H1 (cell line): ENCODE measurements around the gene PODN. TPM values are rescaled to one million over a fixed set of nuclear protein-coding genes. Genes with fewer than 3 reads are reported as not detected.

ENCODE experiments used
- EP300 ChIP-seq, 2 experiments: IDR thresholded peaks; 1 replicate in 1 of 2; 2 replicates in 1 of 2; pipeline ENCODE4 v1.6.1; 2011 to 2012; ENCODE audit warnings: low read depth in 2 of 2, low read length in 2 of 2, mild to moderate bottlenecking in 2 of 2, borderline replicate concordance in 1 of 2, inconsistent platforms in 1 of 2, moderate library complexity in 1 of 2
- FOSL1 ChIP-seq: IDR thresholded peaks from 2 replicates; pipeline ENCODE4 v1.6.1; 2011; ENCODE audit warnings: mild to moderate bottlenecking, low read depth, low read length, moderate library complexity; ENCODE audit not compliant: insufficient read depth
- POLR2AphosphoS5 ChIP-seq: IDR thresholded peaks from 2 replicates; pipeline ENCODE4 v1.6.1; 2011; ENCODE audit warnings: low read depth, low read length
- POU5F1 ChIP-seq: IDR thresholded peaks from 2 replicates; pipeline ENCODE4 v1.6.1; 2011; ENCODE audit warnings: low read depth, mild to moderate bottlenecking, low read length, moderate library complexity
- RFX5 ChIP-seq: IDR thresholded peaks from 2 replicates; pipeline ENCODE4 v1.6.1; 2011; ENCODE audit warnings: low read depth, low read length, improper control_type of control experiment, borderline replicate concordance
- TEAD4 ChIP-seq: IDR thresholded peaks from 2 replicates; pipeline ENCODE4 v1.6.1; 2012; ENCODE audit warnings: low read depth, low read length, inconsistent platforms, mixed read lengths
- polyA plus RNA-seq, 7 experiments: library from polyadenylated mRNA; depleted of rRNA in 3 of 7; stranded (reverse) in 5 of 7; unstranded in 2 of 7; fragments of >200 nt in 5 of 7; fragments of 200-250 nt in 2 of 7; gene quantifications; 1 replicate in 5 of 7; 2 replicates in 1 of 7; 4 replicates in 1 of 7; pipeline versions ENCODE4 v1.2.1 to v1.2.3, GENCODE V29; 2011 to 2013; ENCODE audit warnings: missing spikeins in 2 of 7, mixed read lengths in 2 of 7
- total RNA-seq: library from RNA; stranded (reverse); fragmentation: NEBNext Ultra II Directional; extraction: Animal tissue kit (Norgen Biotek cat#: 25700); gene quantifications from 2 replicates; pipeline ENCODE4 v1.2.1, GENCODE V29; 2021
- TF ChIP-seq, protein P1 (sequence below), 3 experiments: IDR thresholded peaks; 1 replicate in 2 of 3; 2 replicates in 1 of 3; pipeline versions ENCODE4 v1.5.1 to v1.6.1; 2011; ENCODE audit warnings: low read length in 3 of 3, mild to moderate bottlenecking in 3 of 3, inconsistent platforms in 2 of 3, low read depth in 1 of 3, moderate library complexity in 1 of 3; ENCODE audit not compliant: insufficient read depth in 1 of 3; ENCODE audit errors: control extremely low read depth in 1 of 3
- TF ChIP-seq, protein P2 (sequence below): fragments of 300-600 bp; sonication (generic); IDR thresholded peaks from 2 replicates; pipeline ENCODE4 v1.7.1; 2012; ENCODE audit warnings: low read length, moderate library complexity, mild to moderate bottlenecking, inconsistent platforms; ENCODE audit not compliant: insufficient replicate concordance

PODN gene
- total and polyA plus RNA-seq, 2 of the 8 experiments (the other 6 are each of a cell fraction or from before 2014, with no cell fraction given): 0.11 to 0.17 TPM

DNA sequence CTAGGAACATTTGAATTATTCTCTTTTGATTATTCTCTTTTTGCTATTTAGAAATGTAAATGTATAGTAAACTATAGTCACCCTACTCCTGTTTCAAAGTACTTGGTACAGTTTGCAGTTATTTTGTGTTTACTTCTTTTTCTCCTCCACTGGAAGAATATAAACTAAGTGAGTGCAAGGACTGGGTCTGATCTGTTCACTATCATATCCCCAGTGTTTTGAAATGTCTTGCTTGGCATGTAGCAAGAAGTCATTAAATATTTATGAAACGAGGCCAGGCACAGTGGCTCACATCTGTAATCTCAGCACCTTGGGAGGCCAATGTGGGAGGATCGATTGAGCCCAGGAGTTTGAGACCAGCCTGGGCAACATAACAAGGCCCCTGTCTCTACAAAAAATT, 35.8 kb upstream of the PODN start (continued):
- no peak for TF ChIP-seq EP300 (IDR thresholded peaks at IDR 0.05; ENCODE audit: borderline replicate concordance in 1 of 2, low read depth in 2 of 2, low read length in 2 of 2)
- TF ChIP-seq, protein P1, sequence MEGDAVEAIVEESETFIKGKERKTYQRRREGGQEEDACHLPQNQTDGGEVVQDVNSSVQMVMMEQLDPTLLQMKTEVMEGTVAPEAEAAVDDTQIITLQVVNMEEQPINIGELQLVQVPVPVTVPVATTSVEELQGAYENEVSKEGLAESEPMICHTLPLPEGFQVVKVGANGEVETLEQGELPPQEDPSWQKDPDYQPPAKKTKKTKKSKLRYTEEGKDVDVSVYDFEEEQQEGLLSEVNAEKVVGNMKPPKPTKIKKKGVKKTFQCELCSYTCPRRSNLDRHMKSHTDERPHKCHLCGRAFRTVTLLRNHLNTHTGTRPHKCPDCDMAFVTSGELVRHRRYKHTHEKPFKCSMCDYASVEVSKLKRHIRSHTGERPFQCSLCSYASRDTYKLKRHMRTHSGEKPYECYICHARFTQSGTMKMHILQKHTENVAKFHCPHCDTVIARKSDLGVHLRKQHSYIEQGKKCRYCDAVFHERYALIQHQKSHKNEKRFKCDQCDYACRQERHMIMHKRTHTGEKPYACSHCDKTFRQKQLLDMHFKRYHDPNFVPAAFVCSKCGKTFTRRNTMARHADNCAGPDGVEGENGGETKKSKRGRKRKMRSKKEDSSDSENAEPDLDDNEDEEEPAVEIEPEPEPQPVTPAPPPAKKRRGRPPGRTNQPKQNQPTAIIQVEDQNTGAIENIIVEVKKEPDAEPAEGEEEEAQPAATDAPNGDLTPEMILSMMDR (IDR thresholded peaks at IDR 0.05; ENCODE audit: control extremely low read depth in 1 of 3, insufficient read depth in 1 of 3, low read depth in 1 of 3, low read length in 3 of 3): no peak
- TF ChIP-seq TEAD4: no peak
- TF ChIP-seq, protein P2, sequence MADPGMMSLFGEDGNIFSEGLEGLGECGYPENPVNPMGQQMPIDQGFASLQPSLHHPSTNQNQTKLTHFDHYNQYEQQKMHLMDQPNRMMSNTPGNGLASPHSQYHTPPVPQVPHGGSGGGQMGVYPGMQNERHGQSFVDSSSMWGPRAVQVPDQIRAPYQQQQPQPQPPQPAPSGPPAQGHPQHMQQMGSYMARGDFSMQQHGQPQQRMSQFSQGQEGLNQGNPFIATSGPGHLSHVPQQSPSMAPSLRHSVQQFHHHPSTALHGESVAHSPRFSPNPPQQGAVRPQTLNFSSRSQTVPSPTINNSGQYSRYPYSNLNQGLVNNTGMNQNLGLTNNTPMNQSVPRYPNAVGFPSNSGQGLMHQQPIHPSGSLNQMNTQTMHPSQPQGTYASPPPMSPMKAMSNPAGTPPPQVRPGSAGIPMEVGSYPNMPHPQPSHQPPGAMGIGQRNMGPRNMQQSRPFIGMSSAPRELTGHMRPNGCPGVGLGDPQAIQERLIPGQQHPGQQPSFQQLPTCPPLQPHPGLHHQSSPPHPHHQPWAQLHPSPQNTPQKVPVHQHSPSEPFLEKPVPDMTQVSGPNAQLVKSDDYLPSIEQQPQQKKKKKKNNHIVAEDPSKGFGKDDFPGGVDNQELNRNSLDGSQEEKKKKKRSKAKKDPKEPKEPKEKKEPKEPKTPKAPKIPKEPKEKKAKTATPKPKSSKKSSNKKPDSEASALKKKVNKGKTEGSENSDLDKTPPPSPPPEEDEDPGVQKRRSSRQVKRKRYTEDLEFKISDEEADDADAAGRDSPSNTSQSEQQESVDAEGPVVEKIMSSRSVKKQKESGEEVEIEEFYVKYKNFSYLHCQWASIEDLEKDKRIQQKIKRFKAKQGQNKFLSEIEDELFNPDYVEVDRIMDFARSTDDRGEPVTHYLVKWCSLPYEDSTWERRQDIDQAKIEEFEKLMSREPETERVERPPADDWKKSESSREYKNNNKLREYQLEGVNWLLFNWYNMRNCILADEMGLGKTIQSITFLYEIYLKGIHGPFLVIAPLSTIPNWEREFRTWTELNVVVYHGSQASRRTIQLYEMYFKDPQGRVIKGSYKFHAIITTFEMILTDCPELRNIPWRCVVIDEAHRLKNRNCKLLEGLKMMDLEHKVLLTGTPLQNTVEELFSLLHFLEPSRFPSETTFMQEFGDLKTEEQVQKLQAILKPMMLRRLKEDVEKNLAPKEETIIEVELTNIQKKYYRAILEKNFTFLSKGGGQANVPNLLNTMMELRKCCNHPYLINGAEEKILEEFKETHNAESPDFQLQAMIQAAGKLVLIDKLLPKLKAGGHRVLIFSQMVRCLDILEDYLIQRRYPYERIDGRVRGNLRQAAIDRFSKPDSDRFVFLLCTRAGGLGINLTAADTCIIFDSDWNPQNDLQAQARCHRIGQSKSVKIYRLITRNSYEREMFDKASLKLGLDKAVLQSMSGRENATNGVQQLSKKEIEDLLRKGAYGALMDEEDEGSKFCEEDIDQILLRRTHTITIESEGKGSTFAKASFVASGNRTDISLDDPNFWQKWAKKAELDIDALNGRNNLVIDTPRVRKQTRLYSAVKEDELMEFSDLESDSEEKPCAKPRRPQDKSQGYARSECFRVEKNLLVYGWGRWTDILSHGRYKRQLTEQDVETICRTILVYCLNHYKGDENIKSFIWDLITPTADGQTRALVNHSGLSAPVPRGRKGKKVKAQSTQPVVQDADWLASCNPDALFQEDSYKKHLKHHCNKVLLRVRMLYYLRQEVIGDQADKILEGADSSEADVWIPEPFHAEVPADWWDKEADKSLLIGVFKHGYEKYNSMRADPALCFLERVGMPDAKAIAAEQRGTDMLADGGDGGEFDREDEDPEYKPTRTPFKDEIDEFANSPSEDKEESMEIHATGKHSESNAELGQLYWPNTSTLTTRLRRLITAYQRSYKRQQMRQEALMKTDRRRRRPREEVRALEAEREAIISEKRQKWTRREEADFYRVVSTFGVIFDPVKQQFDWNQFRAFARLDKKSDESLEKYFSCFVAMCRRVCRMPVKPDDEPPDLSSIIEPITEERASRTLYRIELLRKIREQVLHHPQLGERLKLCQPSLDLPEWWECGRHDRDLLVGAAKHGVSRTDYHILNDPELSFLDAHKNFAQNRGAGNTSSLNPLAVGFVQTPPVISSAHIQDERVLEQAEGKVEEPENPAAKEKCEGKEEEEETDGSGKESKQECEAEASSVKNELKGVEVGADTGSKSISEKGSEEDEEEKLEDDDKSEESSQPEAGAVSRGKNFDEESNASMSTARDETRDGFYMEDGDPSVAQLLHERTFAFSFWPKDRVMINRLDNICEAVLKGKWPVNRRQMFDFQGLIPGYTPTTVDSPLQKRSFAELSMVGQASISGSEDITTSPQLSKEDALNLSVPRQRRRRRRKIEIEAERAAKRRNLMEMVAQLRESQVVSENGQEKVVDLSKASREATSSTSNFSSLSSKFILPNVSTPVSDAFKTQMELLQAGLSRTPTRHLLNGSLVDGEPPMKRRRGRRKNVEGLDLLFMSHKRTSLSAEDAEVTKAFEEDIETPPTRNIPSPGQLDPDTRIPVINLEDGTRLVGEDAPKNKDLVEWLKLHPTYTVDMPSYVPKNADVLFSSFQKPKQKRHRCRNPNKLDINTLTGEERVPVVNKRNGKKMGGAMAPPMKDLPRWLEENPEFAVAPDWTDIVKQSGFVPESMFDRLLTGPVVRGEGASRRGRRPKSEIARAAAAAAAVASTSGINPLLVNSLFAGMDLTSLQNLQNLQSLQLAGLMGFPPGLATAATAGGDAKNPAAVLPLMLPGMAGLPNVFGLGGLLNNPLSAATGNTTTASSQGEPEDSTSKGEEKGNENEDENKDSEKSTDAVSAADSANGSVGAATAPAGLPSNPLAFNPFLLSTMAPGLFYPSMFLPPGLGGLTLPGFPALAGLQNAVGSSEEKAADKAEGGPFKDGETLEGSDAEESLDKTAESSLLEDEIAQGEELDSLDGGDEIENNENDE: no peak
- TF ChIP-seq FOSL1: no peak
- no peak for TF ChIP-seq POU5F1
- no peak for TF ChIP-seq POLR2AphosphoS5
- TF ChIP-seq RFX5: no peak
